ENCODE results near the gene CATSPER4. TPM values are rescaled to one million over a fixed set of nuclear protein-coding genes. Genes with fewer than 3 reads are reported as not detected.

CATSPER4 gene
- total and polyA plus RNA-seq, 2 experiments from 2014 or later, result 0.31 TPM; not detected in 1

DNA sequence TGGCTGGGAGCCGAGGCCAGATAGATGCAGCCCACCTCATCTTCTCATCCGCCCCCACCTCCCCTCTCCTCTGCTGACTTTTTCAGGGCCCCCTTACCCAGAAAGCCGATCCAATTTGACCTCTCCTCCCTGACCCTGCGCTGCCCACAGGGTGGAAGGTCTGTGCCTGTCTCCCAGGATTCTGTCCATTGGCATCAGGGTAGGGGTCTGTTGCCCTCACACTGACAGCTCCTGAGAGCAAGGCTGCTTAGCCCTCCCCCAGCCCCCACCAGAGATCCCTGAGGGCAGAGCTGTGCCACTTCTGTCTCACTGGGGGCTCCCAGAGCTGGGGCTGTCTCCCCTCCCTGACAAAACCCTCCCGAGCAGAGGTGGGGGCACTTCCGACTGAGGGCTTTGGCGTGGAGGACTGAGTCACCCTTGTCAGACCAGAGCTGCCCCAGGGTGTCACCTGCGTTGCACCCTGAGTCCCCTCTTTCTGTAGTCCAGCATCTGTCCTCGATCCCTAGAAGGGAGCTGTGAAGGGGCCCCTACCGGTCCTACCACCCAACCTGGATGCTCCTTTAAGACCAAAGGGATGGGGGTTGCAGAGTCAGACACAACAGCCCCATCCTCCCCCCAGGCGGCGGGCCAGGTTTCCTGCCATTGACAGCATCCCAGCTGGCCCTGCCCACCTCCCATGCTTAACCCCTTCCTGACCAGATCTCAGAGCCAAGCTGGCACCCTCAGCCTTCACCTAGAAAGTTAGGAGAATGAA is 33.9 kb upstream of the CATSPER4 start:
- no peaks in the 10 kb centered on the region for H3K36me3 Mint-ChIP-seq (ENCODE audit: low read depth)
- peaks cover 62% of the 10 kb centered on the region for H3K4me1 Mint-ChIP-seq
- DNase-seq (ENCODE audit: low spot score) (peak; percentile 82), ATAC-seq (peak; percentile 10)
- H3K27ac ChIP-seq (ENCODE audit: low read depth), result no peak overlapping the region
- no peak overlapping the region for H3K27ac Mint-ChIP-seq
- H3K9me2 ChIP-seq (ENCODE audit: insufficient read depth), result no peaks in the 10 kb centered on the region
- H3K27me3 Mint-ChIP-seq (ENCODE audit: insufficient read depth, low read depth, poor library complexity), result peaks cover 79% of the 10 kb centered on the region
- H3K4me1 ChIP-seq (ENCODE audit: insufficient read depth), result peaks cover 50% of the 10 kb centered on the region
- no peaks in the 10 kb centered on the region for H3K36me3 ChIP-seq (ENCODE audit: insufficient read depth)
- no peak overlapping the region for H2AFZ ChIP-seq
- peaks cover 5% of the 10 kb centered on the region; the same call in 1 of the 2 replicates for H4K20me1 ChIP-seq (replicated peaks; ENCODE audit: insufficient read depth)
- H3K9me3 Mint-ChIP-seq, result no peaks in the 10 kb centered on the region
- no peaks in the 10 kb centered on the region for H3K79me2 ChIP-seq (replicated peaks; ENCODE audit: insufficient read depth)
- peaks cover 7% of the 10 kb centered on the region; the same call in 1 of the 2 replicates for H3F3A ChIP-seq (replicated peaks; ENCODE audit: low read depth)
- H3K4me3 ChIP-seq, result peak overlapping the region; percentile 58
- H3K4me3 Mint-ChIP-seq, result peak overlapping the region; percentile 76
- TF ChIP-seq JUNB (IDR thresholded peaks at IDR 0.05; ENCODE audit: unreplicated experiment) (no peak), EZH2phosphoT487 (IDR thresholded peaks at IDR 0.05; ENCODE audit: unreplicated experiment) (no peak), ZNF114 (CRISPR knock-in tag; IDR thresholded peaks at IDR 0.05) (no peak), STAT1 (IDR thresholded peaks at IDR 0.05; ENCODE audit: unreplicated experiment) (no peak), CREB1 (CRISPR knock-in tag; IDR thresholded peaks at IDR 0.05; ENCODE audit: low read depth) (no peak), ZNF331 (CRISPR knock-in tag; IDR thresholded peaks at IDR 0.05; ENCODE audit: low read depth) (no peak), EZH2 (IDR thresholded peaks at IDR 0.05; ENCODE audit: low read depth, unreplicated experiment) (no peak), POLR2AphosphoS5 (IDR thresholded peaks at IDR 0.05; ENCODE audit: low read depth) (no peak), NANOG (IDR thresholded peaks at IDR 0.05; ENCODE audit: borderline replicate concordance) (no peak)
- TF ChIP-seq, protein P1, sequence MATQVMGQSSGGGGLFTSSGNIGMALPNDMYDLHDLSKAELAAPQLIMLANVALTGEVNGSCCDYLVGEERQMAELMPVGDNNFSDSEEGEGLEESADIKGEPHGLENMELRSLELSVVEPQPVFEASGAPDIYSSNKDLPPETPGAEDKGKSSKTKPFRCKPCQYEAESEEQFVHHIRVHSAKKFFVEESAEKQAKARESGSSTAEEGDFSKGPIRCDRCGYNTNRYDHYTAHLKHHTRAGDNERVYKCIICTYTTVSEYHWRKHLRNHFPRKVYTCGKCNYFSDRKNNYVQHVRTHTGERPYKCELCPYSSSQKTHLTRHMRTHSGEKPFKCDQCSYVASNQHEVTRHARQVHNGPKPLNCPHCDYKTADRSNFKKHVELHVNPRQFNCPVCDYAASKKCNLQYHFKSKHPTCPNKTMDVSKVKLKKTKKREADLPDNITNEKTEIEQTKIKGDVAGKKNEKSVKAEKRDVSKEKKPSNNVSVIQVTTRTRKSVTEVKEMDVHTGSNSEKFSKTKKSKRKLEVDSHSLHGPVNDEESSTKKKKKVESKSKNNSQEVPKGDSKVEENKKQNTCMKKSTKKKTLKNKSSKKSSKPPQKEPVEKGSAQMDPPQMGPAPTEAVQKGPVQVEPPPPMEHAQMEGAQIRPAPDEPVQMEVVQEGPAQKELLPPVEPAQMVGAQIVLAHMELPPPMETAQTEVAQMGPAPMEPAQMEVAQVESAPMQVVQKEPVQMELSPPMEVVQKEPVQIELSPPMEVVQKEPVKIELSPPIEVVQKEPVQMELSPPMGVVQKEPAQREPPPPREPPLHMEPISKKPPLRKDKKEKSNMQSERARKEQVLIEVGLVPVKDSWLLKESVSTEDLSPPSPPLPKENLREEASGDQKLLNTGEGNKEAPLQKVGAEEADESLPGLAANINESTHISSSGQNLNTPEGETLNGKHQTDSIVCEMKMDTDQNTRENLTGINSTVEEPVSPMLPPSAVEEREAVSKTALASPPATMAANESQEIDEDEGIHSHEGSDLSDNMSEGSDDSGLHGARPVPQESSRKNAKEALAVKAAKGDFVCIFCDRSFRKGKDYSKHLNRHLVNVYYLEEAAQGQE (IDR thresholded peaks at IDR 0.05; ENCODE audit: unreplicated experiment), result no peak
- TF ChIP-seq, protein P2, sequence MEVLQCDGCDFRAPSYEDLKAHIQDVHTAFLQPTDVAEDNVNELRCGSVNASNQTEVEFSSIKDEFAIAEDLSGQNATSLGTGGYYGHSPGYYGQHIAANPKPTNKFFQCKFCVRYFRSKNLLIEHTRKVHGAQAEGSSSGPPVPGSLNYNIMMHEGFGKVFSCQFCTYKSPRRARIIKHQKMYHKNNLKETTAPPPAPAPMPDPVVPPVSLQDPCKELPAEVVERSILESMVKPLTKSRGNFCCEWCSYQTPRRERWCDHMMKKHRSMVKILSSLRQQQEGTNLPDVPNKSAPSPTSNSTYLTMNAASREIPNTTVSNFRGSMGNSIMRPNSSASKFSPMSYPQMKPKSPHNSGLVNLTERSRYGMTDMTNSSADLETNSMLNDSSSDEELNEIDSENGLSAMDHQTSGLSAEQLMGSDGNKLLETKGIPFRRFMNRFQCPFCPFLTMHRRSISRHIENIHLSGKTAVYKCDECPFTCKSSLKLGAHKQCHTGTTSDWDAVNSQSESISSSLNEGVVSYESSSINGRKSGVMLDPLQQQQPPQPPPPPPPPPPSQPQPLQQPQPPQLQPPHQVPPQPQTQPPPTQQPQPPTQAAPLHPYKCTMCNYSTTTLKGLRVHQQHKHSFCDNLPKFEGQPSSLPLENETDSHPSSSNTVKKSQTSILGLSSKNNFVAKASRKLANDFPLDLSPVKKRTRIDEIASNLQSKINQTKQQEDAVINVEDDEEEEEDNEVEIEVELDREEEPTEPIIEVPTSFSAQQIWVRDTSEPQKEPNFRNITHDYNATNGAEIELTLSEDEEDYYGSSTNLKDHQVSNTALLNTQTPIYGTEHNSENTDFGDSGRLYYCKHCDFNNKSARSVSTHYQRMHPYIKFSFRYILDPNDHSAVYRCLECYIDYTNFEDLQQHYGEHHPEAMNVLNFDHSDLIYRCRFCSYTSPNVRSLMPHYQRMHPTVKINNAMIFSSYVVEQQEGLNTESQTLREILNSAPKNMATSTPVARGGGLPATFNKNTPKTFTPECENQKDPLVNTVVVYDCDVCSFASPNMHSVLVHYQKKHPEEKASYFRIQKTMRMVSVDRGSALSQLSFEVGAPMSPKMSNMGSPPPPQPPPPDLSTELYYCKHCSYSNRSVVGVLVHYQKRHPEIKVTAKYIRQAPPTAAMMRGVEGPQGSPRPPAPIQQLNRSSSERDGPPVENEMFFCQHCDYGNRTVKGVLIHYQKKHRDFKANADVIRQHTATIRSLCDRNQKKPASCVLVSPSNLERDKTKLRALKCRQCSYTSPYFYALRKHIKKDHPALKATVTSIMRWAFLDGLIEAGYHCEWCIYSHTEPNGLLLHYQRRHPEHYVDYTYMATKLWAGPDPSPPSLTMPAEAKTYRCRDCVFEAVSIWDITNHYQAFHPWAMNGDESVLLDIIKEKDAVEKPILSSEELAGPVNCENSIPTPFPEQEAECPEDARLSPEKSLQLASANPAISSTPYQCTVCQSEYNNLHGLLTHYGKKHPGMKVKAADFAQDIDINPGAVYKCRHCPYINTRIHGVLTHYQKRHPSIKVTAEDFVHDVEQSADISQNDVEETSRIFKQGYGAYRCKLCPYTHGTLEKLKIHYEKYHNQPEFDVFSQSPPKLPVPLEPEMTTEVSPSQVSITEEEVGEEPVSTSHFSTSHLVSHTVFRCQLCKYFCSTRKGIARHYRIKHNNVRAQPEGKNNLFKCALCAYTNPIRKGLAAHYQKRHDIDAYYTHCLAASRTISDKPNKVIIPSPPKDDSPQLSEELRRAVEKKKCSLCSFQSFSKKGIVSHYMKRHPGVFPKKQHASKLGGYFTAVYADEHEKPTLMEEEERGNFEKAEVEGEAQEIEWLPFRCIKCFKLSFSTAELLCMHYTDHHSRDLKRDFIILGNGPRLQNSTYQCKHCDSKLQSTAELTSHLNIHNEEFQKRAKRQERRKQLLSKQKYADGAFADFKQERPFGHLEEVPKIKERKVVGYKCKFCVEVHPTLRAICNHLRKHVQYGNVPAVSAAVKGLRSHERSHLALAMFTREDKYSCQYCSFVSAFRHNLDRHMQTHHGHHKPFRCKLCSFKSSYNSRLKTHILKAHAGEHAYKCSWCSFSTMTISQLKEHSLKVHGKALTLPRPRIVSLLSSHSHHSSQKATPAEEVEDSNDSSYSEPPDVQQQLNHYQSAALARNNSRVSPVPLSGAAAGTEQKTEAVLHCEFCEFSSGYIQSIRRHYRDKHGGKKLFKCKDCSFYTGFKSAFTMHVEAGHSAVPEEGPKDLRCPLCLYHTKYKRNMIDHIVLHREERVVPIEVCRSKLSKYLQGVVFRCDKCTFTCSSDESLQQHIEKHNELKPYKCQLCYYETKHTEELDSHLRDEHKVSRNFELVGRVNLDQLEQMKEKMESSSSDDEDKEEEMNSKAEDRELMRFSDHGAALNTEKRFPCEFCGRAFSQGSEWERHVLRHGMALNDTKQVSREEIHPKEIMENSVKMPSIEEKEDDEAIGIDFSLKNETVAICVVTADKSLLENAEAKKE (CRISPR knock-in tag; IDR thresholded peaks at IDR 0.05), result no peak
- TF ChIP-seq, protein P3, sequence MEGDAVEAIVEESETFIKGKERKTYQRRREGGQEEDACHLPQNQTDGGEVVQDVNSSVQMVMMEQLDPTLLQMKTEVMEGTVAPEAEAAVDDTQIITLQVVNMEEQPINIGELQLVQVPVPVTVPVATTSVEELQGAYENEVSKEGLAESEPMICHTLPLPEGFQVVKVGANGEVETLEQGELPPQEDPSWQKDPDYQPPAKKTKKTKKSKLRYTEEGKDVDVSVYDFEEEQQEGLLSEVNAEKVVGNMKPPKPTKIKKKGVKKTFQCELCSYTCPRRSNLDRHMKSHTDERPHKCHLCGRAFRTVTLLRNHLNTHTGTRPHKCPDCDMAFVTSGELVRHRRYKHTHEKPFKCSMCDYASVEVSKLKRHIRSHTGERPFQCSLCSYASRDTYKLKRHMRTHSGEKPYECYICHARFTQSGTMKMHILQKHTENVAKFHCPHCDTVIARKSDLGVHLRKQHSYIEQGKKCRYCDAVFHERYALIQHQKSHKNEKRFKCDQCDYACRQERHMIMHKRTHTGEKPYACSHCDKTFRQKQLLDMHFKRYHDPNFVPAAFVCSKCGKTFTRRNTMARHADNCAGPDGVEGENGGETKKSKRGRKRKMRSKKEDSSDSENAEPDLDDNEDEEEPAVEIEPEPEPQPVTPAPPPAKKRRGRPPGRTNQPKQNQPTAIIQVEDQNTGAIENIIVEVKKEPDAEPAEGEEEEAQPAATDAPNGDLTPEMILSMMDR (conservative IDR thresholded peaks at IDR 0.05; ENCODE audit: low read depth in 2 of 2), result no peak
- TF ChIP-seq, protein P4, sequence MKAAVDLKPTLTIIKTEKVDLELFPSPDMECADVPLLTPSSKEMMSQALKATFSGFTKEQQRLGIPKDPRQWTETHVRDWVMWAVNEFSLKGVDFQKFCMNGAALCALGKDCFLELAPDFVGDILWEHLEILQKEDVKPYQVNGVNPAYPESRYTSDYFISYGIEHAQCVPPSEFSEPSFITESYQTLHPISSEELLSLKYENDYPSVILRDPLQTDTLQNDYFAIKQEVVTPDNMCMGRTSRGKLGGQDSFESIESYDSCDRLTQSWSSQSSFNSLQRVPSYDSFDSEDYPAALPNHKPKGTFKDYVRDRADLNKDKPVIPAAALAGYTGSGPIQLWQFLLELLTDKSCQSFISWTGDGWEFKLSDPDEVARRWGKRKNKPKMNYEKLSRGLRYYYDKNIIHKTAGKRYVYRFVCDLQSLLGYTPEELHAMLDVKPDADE (IDR thresholded peaks at IDR 0.05), result no peak
- peak overlapping the region; percentile 89 for H3K4me2 ChIP-seq
- peaks cover 100% of the 10 kb centered on the region for H3K27me3 ChIP-seq (ENCODE audit: insufficient read depth)

All from GM23338 (cell line).